Activated CD4-positive, alpha-beta T cell treated with anti-CD3 and anti-CD28 coated beads, Interleukin-2, amount 10 ng/mL, durations not matched to agents 7 days and 5 days (primary cell): ENCODE measurements around the gene AOPEP. TPM values are rescaled to one million over a fixed set of nuclear protein-coding genes. Genes with fewer than 3 reads are reported as not detected.
"Not testable (repeated sequence)": the region's sequence is repeated elsewhere in the genome, so short reads cannot be mapped to it uniquely, and the experiment has no call there.

Experiments
- CTCF ChIA-PET: fragments of 350-600 bp; sonication (Branson Sonifier 250); formaldehyde crosslinking; loops from one replicate; lab custom pipeline; 2021; ENCODE audit warnings: antibody characterized with exemption; lab: Charles Lee
- POLR2A ChIA-PET: fragments of 350-600 bp; sonication (Branson Sonifier 250); formaldehyde crosslinking; loops from one replicate; lab custom pipeline; 2021; ENCODE audit warnings: antibody characterized with exemption; lab: Charles Lee
- DNase-seq: peaks from one replicate; pipeline ENCODE4 v3.0.0-alpha.2; 2020
- H3K27ac Mint-ChIP-seq: one replicate; pipeline ENCODE4 v1.8.0; 2021; ENCODE audit warnings: mild to moderate bottlenecking, moderate library complexity, mixed read lengths
- H3K27me3 Mint-ChIP-seq: one replicate; pipeline ENCODE4 v1.8.0; 2021; ENCODE audit warnings: mixed read lengths
- H3K36me3 Mint-ChIP-seq: one replicate; pipeline ENCODE4 v1.8.0; 2021; ENCODE audit warnings: low read depth, mixed read lengths
- H3K4me1 Mint-ChIP-seq: one replicate; pipeline ENCODE4 v1.8.0; 2021; ENCODE audit warnings: mixed read lengths
- H3K4me3 Mint-ChIP-seq: one replicate; pipeline ENCODE4 v1.8.0; 2021; ENCODE audit warnings: mild to moderate bottlenecking, moderate library complexity, mixed read lengths
- H3K9me3 Mint-ChIP-seq: one replicate; pipeline ENCODE4 v1.8.0; 2021; ENCODE audit warnings: mixed read lengths
- total RNA-seq, 2 experiments: library from RNA; stranded (reverse); gene quantifications; one replicate each; pipeline ENCODE4 v1.2.3, GENCODE V29; 2021

AOPEP gene
- total RNA-seq, 2 experiments from 2014 or later, result 9.7 to 10.7 TPM

DNA sequence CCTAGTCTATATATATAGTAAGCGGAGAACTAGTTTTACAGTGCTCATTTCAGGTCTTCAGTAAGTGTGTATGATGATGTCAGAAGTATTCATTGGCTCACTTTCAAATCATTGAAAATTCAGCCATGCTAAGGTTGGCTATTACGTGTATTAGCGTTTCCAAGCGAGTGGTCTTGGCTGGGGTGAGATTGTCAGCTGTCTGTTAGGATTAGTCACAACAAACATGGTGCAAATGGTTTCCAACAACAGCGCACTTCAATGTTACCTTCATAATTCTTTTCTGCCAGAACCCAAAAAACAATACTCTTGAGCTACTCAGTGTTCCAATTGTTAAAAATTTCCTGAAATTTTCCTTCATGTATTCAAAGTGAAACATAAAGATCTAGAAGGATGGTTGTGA is 283.0 kb downstream of the AOPEP start:
- Mint-ChIP-seq H3K27ac (no peak overlapping the region), H3K4me3 (no peak overlapping the region), H3K36me3 (peaks cover 2% of the 10 kb centered on the region), H3K9me3 (no peaks in the 10 kb centered on the region), H3K4me1 (peaks cover 4% of the 10 kb centered on the region), H3K27me3 (peaks cover 13% of the 10 kb centered on the region)
- DNase-seq, result no peak
- POLR2A ChIA-PET, result interaction anchor here (0.6 kb wide), 1 partner anchor 162 kb away, joined by 4 read pairs; no protein-coding TSS in a partner anchor
- CTCF ChIA-PET, result no interaction called here

DNA sequence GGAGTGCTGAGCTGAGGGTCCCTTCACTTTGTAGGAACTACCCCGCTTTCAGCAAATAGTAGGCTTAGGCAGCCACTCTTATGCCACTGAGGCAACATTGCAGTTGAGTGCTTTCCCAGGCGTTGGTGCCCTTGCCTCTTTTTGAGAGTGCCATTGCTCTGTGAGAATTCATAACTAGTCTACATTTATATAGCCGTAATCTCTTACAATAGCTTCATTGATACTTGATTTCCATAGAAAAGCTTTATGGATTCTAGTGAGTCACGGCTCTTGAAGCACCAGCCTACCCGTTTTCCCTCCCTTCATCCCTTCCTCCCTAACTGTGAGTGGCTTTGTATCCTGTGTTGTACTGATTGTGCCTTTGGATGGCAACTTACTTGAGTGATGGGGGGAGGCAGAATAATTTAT is 283.9 kb downstream of the AOPEP start:
- H3K9me3 Mint-ChIP-seq, result no peaks in the 10 kb centered on the region

DNA sequence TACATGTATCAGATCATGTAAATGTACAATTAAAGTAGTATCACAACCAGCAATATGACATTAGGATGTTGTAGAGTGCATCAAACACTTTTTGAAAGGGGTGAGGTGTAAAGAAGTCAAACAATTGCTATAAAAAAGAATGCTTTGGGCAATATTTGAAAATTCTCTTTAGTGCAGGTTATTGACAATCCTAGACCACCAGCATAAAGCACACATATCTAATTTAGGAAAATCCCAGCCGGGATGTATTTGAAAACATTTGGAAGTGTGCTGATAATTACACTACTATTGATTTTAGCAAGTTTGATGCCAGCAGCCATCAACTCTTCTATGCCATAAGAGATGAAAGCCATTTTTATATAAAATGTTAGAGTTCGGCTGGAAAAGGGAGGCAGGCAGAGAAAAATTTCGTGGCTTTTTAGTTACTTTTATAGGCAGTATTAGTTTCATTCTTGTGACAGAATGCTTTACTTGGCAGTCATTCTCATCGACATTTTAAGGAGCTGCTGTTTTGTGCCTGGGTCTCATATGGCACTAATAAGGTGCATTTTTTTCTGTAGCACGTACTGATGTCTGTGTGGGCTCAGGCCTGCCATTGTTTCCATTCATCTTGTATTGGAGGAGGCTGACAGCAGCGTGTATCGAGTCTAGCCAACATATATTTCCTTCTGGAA is 285.7 kb downstream of the AOPEP start:
- Mint-ChIP-seq H3K36me3 (no peaks in the 10 kb centered on the region), H3K4me3 (no peak overlapping the region), H3K9me3 (no peaks in the 10 kb centered on the region), H3K27me3 (no peaks in the 10 kb centered on the region), H3K4me1 (no peaks in the 10 kb centered on the region), H3K27ac (no peak overlapping the region)
- POLR2A ChIA-PET, result no interaction called here
- DNase-seq, result no peak
- CTCF ChIA-PET, result no interaction called here

More for the DNA sequence above, 283.9 kb downstream of the AOPEP start:
- Mint-ChIP-seq H3K27me3 (peaks cover 11% of the 10 kb centered on the region), H3K4me3 (no peak overlapping the region), H3K27ac (no peak overlapping the region), H3K36me3 (peaks cover 2% of the 10 kb centered on the region), H3K4me1 (peaks cover 4% of the 10 kb centered on the region)
- ChIA-PET CTCF (interaction anchor here (0.6 to 1.0 kb wide), 3 partner anchors 14 to 341 kb away, joined by 3 to 4 read pairs (median 3); no protein-coding TSS in a partner anchor), POLR2A (no interaction called here)
- DNase-seq, result no peak

DNA sequence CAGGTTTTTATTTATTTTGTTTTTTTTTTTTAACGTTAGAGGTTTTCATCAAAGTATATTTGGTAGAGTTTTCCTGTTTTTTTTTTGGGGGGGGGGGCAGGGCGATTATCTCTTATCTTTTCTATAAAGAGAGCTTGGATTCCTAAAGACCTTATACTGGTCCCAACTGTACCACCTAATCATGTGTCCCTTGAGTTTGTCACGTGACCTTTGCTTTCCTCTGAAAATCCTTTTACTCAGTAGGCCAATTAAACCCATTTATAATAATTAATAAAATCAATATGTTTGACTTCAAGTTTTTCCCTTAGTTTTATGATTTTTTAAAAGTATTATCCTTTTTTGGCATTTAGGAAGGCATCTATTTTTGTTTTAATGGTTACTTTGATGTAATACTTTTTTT is 286.4 kb downstream of the AOPEP start:
- H3K9me3 Mint-ChIP-seq, result no peaks in the 10 kb centered on the region
- POLR2A ChIA-PET, result no interaction called here
- H3K4me1 Mint-ChIP-seq, result no peaks in the 10 kb centered on the region
- CTCF ChIA-PET, result no interaction called here
- no peak overlapping the region for H3K27ac Mint-ChIP-seq
- DNase-seq, result no peak
- no peaks in the 10 kb centered on the region for H3K36me3 Mint-ChIP-seq
- no peak overlapping the region for H3K4me3 Mint-ChIP-seq
- no peaks in the 10 kb centered on the region for H3K27me3 Mint-ChIP-seq

DNA sequence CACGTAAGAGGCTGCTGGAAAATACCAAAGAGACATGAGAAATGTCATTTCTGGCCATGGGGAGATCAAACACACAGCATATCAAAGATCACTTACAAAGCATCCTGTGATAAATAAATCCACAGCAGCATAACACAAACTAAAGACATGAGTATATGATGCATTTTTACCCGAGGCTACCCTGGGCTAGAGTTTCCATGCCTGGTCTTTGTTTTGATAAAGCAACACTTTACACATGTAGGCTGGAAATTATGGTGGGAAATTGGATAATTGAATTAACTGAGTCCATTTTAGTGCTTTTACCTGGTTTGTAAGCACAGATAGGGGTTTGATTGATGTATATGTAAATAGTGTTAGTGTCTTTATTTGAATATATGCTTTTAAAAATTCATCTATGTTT is 288.4 kb downstream of the AOPEP start:
- no peaks in the 10 kb centered on the region for H3K9me3 Mint-ChIP-seq

DNA sequence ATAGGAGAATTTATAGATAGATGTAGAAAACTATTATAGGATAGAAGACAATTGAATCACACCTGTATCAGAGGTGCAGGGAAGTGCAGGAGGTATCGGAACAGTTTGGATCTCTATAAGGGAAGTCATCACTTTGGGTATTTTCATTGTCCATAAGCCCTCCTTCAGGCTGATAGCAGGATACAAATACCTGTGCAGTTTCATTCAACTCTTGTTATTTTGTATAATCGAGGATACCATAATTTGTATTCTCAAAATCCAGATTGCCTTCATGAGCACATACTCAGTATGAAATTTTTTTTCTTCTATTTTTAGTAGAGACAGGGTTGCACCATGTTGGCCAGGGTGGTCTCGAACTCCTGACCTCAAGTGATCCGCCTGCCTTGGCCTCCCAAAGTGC is 289.1 kb downstream of the AOPEP start:
- H3K4me1 Mint-ChIP-seq, result peaks cover 4% of the 10 kb centered on the region
- no peaks in the 10 kb centered on the region for H3K36me3 Mint-ChIP-seq
- no peak overlapping the region for H3K4me3 Mint-ChIP-seq
- ChIA-PET POLR2A (no interaction called here), CTCF (interaction anchor here (0.7 kb wide), 1 partner anchor 465 kb away, joined by 3 read pairs; no protein-coding TSS in a partner anchor)
- no peaks in the 10 kb centered on the region for H3K9me3 Mint-ChIP-seq
- no peak for DNase-seq
- no peaks in the 10 kb centered on the region for H3K27me3 Mint-ChIP-seq
- no peak overlapping the region for H3K27ac Mint-ChIP-seq

More for the DNA sequence above, 288.4 kb downstream of the AOPEP start:
- H3K27me3 Mint-ChIP-seq, result no peaks in the 10 kb centered on the region
- H3K27ac Mint-ChIP-seq, result no peak overlapping the region
- no peaks in the 10 kb centered on the region for H3K36me3 Mint-ChIP-seq
- CTCF ChIA-PET, result no interaction called here
- peaks cover 4% of the 10 kb centered on the region for H3K4me1 Mint-ChIP-seq
- DNase-seq, result no peak
- POLR2A ChIA-PET, result no interaction called here
- H3K4me3 Mint-ChIP-seq, result no peak overlapping the region

DNA sequence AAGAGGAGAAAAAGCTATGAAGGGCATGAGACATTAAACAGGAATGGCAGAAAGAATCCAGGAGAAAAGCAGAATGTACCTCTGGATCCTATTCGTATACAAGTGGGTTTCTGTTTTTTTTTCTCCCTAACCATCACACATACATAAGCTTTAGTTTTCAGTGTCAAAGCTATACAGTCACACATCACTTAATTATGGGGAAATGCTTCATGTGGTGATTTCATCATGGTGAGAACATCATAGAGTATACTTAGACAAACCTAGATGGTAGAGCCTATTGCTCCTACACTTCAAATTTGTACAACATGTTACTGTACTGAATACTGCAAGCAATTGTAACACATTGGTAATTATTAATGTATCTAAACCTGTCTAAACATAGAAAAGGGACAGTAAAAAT is 290.6 kb downstream of the AOPEP start:
- CTCF ChIA-PET, result interaction anchor here (0.7 kb wide), 1 partner anchor 9 kb away, joined by 4 read pairs; no protein-coding TSS in a partner anchor
- Mint-ChIP-seq H3K4me1 (peaks cover 4% of the 10 kb centered on the region), H3K27ac (no peak overlapping the region), H3K4me3 (no peak overlapping the region), H3K36me3 (no peaks in the 10 kb centered on the region), H3K9me3 (no peaks in the 10 kb centered on the region), H3K27me3 (no peaks in the 10 kb centered on the region)
- DNase-seq, result no peak
- POLR2A ChIA-PET, result no interaction called here

DNA sequence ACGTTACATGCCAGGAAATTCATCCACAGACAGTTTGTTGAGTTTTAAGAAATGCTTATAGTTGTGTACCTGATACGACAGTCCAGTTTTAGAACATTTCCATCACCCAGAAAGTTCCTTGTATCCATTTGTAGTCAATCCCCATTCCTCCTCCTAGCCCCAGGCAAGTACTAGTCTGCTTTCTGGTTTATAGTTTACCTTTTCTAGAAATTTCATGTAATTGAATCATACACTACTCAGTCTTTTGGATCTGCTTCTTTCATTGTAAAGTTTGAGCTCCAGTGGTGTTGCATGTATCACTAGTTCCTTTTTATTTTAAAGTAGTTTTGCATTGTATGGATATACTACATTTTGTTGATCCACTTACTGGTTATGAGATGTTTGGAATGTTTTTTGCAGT is 291.2 kb downstream of the AOPEP start:
- no peaks in the 10 kb centered on the region for H3K9me3 Mint-ChIP-seq
- no peak overlapping the region for H3K27ac Mint-ChIP-seq
- H3K4me3 Mint-ChIP-seq, result no peak overlapping the region
- no peaks in the 10 kb centered on the region for H3K36me3 Mint-ChIP-seq
- ChIA-PET POLR2A (no interaction called here), CTCF (no interaction called here)
- peaks cover 4% of the 10 kb centered on the region for H3K4me1 Mint-ChIP-seq
- H3K27me3 Mint-ChIP-seq, result no peaks in the 10 kb centered on the region
- DNase-seq, result no peak

DNA sequence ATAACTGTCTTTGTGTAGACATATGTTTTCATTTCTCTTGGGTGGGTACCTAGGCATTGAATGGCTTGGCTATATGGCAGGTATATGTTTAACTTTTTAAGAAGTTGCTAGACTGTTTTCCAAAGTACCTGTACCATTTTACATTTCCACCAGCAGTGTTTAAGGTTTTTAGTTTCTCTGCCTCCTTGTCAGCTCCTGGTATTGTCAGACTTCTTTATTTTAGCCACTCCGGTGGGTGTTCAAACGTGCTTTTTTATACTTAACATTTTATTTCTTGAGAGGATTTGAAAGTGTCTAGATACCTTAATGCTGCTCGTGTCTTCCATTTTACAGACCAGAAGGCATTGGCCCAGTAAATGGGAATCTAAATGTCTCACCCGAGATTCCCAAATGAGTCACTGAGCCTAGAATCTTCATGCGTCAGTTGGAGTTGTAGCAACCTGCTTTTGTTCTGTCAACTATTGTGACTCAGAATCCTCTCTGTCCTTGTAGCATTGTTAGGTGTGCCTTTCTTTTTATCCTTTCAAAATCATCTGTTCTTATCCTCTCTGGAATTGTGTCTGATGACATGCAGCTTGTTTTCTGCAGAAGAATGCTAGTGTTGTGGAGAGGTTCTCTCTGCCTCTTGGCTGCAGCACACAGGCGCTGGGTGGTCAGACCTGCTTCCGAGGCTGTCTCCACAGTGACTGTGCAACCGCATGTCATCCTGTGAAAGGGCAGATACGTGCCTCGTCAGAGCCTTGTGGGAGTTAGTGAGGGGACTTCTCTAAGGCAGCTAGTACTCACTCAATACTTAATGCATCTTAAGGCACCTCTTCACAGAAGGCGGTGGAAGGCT is 291.8 kb downstream of the AOPEP start:
- DNase-seq, result no peak
- H3K4me3 Mint-ChIP-seq, result no peak overlapping the region

DNA sequence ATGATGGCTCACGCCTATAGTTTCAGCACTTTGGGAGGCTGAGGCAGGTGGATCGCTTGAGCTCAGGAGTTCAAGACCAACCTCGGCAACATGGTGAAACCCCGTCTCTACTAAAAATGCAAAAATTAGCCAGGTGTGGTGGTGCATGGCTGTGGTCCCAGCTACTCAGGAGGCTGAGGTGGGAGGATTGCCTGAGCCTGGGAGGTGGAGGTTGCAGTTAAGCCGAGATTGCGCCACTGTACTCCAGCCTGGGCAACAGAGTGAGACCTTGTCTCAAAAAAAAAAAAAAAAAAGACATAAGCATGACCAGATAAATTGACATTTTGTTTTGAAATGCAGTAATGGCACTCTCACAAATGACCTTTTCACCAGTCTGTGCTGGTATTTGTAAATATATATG is 294.1 kb downstream of the AOPEP start:
- H3K9me3 Mint-ChIP-seq, CTCF ChIA-PET, DNase-seq, H3K27me3 Mint-ChIP-seq, H3K4me3 Mint-ChIP-seq, H3K4me1 Mint-ChIP-seq, H3K27ac Mint-ChIP-seq, H3K36me3 Mint-ChIP-seq, POLR2A ChIA-PET: not testable (repeated sequence)

More for the DNA sequence above, 291.8 kb downstream of the AOPEP start:
- CTCF ChIA-PET, result no interaction called here
- peaks cover 4% of the 10 kb centered on the region for H3K4me1 Mint-ChIP-seq
- H3K27ac Mint-ChIP-seq, result no peak overlapping the region
- no peaks in the 10 kb centered on the region for H3K27me3 Mint-ChIP-seq
- no peaks in the 10 kb centered on the region for H3K36me3 Mint-ChIP-seq
- no peaks in the 10 kb centered on the region for H3K9me3 Mint-ChIP-seq
- POLR2A ChIA-PET, result no interaction called here

DNA sequence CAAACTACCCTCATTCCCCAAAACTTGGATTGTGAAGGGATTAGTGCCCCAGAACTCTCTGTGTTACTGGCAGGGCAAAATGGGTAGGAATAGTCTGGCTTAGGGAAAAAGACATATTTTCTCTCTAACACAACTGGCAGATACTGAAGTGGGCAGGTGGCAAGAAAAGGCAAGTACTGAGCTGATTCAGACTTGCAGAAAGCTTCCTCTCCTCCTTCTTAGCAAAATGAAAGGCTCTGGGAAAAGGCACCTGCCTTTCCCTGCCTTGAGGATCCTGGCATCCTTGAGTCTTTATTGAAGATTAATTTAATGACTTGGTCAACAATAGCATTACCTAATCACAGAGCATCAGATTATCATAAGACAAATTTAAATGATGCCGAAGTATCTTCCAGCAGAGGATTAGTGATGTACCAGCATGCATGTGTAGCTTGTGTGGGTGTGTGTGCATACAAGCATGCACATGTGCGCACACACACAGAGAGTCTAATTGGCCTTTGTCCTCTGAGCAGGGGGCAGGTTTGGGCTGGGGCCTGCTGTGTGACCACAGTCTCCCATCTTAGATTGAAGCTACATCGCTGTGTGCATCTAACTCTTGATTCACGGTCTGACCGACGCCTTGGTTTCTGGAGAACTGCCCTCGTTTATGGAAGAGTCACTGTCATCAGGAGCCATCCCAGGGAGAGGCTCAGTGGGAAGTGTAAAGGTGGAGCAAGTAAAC is 294.8 kb downstream of the AOPEP start:
- no peak overlapping the region for H3K27ac Mint-ChIP-seq
- H3K4me1 Mint-ChIP-seq, result peaks cover 4% of the 10 kb centered on the region
- H3K36me3 Mint-ChIP-seq, result no peaks in the 10 kb centered on the region
- CTCF ChIA-PET, result no interaction called here
- H3K9me3 Mint-ChIP-seq, result no peaks in the 10 kb centered on the region
- no peaks in the 10 kb centered on the region for H3K27me3 Mint-ChIP-seq
- POLR2A ChIA-PET, result no interaction called here
- H3K4me3 Mint-ChIP-seq, result no peak overlapping the region
- no peak for DNase-seq

DNA sequence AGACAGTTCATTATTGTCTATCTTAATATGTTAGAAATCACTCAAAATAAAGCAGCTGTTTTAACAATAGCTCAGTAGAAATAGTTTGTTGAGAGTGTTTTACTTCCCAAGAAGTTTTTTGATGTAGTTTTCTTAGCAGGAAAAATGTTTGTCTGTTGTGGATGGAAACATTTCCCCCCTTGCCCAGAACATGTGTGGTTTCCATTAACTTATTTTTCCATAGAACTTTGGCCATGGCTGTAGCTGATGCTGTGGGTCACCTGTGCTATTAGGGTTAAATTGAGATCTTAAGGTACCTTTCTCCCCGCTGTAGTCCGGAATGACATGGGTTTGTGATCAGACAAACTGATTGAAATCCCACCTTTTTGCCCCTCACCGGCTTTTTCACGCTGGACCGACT is 296.2 kb downstream of the AOPEP start:
- DNase-seq, result no peak
- Mint-ChIP-seq H3K36me3 (no peaks in the 10 kb centered on the region), H3K4me1 (peaks cover 4% of the 10 kb centered on the region), H3K4me3 (no peak overlapping the region), H3K27ac (no peak overlapping the region), H3K27me3 (no peaks in the 10 kb centered on the region), H3K9me3 (no peaks in the 10 kb centered on the region)
- POLR2A ChIA-PET, result no interaction called here
- CTCF ChIA-PET, result interaction anchor here (0.7 to 1.2 kb wide), 2 partner anchors 26 to 107 kb away, joined by 3 read pairs; no protein-coding TSS in a partner anchor
